ENCODE data around the gene GSS.

GSS gene

GRCh38 chr20:34997131-34997561 lies 41.5 kb upstream of the GSS start:
- peaks cover 24% of the 10 kb centered on the region for H3K4me1 Mint-ChIP-seq
- H3K4me3 Mint-ChIP-seq: peak overlapping the region; percentile 10
- no peak for DNase-seq (ENCODE audit: low spot score in 2 of 2)
- peak overlapping the region; percentile 84 for H3K27ac Mint-ChIP-seq
- ATAC-seq: peak; percentile 41
- H3K9me3 Mint-ChIP-seq: no peaks in the 10 kb centered on the region
- peaks cover 32% of the 10 kb centered on the region for H3K36me3 Mint-ChIP-seq

DNA sequence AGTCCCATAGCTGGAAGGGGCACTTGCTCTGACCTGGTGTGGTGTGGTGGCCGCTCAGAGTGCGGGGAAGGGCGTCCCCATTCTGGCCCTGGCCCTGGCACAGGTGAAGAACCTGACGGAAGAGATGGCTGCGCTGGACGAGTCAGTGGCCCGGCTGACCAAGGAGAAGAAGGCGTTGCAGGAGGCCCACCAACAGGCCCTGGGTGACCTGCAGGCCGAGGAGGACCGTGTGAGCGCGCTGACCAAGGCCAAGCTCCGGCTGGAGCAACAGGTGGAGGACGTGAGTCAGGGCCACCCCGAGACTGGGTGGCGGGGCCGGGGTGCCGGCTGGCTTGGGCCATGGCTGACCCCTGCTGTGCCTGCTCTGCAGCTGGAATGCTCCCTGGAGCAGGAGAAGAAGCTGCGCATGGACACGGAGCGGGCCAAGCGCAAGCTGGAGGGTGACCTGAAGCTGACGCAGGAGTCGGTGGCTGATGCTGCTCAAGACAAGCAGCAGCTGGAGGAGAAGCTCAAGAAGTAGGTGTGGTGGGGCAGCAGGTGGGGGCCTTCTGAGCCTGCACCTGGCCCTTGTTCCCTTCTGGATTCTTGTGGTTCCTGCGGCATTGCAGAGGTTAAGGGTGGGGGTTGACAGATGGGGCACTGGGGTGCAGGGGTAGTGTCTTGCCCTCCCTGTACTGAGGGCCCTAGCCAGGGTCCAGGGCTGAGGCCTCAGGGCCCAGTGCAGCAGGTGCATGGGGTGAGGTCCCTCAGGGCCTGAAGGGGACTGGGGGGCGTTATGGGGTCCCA lies 40.8 kb upstream of the GSS start:
- H3K4me3 Mint-ChIP-seq: no peak overlapping the region
- peak overlapping the region; percentile 84 for H3K27ac Mint-ChIP-seq
- peaks cover 25% of the 10 kb centered on the region for H3K36me3 Mint-ChIP-seq
- H3K4me1 Mint-ChIP-seq: peaks cover 24% of the 10 kb centered on the region
- H3K9me3 Mint-ChIP-seq: no peaks in the 10 kb centered on the region
- DNase-seq (ENCODE audit: low spot score in 2 of 2): no peak
- ATAC-seq: no peak

DNA sequence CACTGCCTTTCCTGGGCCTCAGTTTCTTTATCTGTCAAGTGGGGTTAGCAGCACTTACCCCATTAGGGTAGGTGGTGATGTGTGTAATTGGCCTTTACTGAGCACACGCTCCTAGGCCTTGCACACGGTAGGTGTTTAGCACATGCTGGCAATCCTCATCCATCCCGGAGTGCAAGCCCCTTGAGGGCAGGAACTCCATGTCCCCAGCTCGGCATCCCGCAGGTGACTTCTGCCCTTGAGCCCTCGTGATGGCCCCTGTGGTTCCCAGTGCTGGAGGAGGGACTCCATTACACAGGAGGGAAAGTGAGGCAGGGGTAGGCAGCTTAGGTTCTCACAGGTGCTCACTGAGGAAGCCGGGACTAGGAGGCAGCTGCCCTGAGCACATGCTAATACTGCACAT lies 40.1 kb upstream of the GSS start:
- Mint-ChIP-seq H3K36me3 (peaks cover 19% of the 10 kb centered on the region), H3K4me3 (no peak overlapping the region), H3K9me3 (no peaks in the 10 kb centered on the region), H3K4me1 (peaks cover 21% of the 10 kb centered on the region), H3K27ac (peak overlapping the region; percentile 84)
- no peak for ATAC-seq
- no peak for DNase-seq (ENCODE audit: low spot score in 2 of 2)

- H3K4me1 Mint-ChIP-seq: peaks cover 19% of the 10 kb centered on the region
- ATAC-seq (no peak), DNase-seq (ENCODE audit: low spot score in 2 of 2) (no peak)
- H3K36me3 Mint-ChIP-seq: peaks cover 18% of the 10 kb centered on the region
- H3K4me3 Mint-ChIP-seq: no peak overlapping the region
- no peaks in the 10 kb centered on the region for H3K9me3 Mint-ChIP-seq
- no peak overlapping the region for H3K27ac Mint-ChIP-seq
These were observed 39.6 kb upstream of the GSS start for GRCh38 chr20:34995192-34995591.

DNA sequence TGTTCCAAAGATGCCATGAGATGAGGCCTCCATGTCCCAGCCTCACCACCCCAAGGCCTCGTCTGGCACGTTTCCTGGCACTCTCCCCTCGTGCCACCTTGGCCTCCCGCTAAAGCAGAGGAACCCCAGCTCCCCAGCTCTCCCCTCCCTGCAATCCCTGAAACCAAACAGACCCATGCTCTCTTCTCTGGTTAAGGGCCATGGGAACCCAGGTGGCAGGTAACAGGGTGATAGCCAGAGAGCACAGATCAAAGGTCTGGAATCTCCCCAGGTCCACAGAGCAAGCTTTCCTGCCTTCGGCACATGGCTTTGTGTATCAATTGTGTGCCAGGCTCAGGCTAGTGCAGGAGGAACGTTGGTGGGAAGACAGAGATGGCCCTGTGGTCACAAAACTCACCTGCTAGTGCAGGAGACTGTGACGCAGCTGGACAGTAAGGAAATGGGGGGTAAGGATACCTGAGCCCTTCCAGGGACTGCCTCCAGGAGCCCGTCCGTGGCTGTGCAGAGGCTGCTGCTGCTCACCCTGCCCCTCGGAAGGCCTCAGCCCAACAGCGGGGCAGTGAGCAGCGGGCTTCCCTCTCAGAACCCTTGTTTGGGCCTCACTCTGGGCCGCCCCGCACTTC lies 39.0 kb upstream of the GSS start:
- Mint-ChIP-seq H3K4me1 (peaks cover 19% of the 10 kb centered on the region), H3K27ac (no peak overlapping the region), H3K9me3 (no peaks in the 10 kb centered on the region), H3K36me3 (peaks cover 18% of the 10 kb centered on the region), H3K4me3 (no peak overlapping the region)
- no peak for ATAC-seq
- DNase-seq (ENCODE audit: low spot score in 2 of 2): no peak

DNA sequence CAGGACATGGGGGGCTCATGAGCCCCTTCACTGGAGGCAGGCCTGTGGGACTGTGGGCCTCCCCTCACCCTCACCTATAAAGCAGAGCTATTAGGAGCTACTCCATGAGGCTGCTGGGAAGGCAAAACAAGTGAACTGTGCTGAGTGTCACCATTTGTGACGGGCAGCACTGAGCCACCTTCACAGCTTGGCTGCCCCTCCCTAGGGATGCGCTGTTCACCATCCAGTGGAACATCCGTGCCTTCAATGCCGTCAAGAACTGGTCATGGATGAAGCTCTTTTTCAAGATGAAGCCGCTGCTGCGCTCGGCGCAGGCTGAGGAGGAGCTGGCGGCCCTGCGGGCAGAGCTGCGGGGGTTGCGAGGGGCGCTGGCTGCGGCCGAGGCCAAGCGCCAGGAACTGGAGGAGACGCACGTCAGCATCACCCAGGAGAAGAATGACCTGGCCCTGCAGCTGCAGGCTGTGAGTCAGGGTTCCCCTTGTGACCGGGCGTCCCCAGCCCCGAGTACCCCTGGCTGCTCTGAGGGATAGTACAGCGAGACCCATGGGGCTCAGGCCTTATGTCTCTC lies 38.4 kb upstream of the GSS start:
- Mint-ChIP-seq H3K36me3 (peaks cover 18% of the 10 kb centered on the region), H3K9me3 (no peaks in the 10 kb centered on the region), H3K27ac (no peak overlapping the region), H3K4me1 (peaks cover 18% of the 10 kb centered on the region), H3K4me3 (no peak overlapping the region)
- no peak for ATAC-seq
- no peak for DNase-seq (ENCODE audit: low spot score in 2 of 2)

GRCh38 chr20:34992751-34993417 lies 37.3 kb upstream of the GSS start:
- no peak overlapping the region for H3K27ac Mint-ChIP-seq

GRCh38 chr20:34990661-34991214 lies 35.1 kb upstream of the GSS start:
- ATAC-seq (no peak), DNase-seq (ENCODE audit: low spot score in 2 of 2) (no peak)
- no peak overlapping the region for H3K4me3 Mint-ChIP-seq
- H3K4me1 Mint-ChIP-seq: no peaks in the 10 kb centered on the region
- peak overlapping the region; percentile 18 for H3K27ac Mint-ChIP-seq
- peaks cover 3% of the 10 kb centered on the region for H3K36me3 Mint-ChIP-seq
- H3K9me3 Mint-ChIP-seq: no peaks in the 10 kb centered on the region

More at GRCh38 chr20:34992751-34993417, 37.3 kb upstream of the GSS start:
- H3K4me3 Mint-ChIP-seq: no peak overlapping the region
- H3K9me3 Mint-ChIP-seq: no peaks in the 10 kb centered on the region
- no peak for ATAC-seq
- peaks cover 6% of the 10 kb centered on the region for H3K4me1 Mint-ChIP-seq
- peaks cover 12% of the 10 kb centered on the region for H3K36me3 Mint-ChIP-seq
- DNase-seq (ENCODE audit: low spot score in 2 of 2): no peak

GRCh38 chr20:34990231-34990630 lies 34.6 kb upstream of the GSS start:
- Mint-ChIP-seq H3K4me3 (no peak overlapping the region), H3K36me3 (no peaks in the 10 kb centered on the region), H3K9me3 (no peaks in the 10 kb centered on the region), H3K27ac (no peak overlapping the region), H3K4me1 (no peaks in the 10 kb centered on the region)
- DNase-seq (ENCODE audit: low spot score in 2 of 2) (no peak), ATAC-seq (no peak)

GRCh38 chr20:34989670-34990069 lies 34.1 kb upstream of the GSS start:
- no peak for DNase-seq (ENCODE audit: low spot score in 2 of 2)
- H3K4me3 Mint-ChIP-seq: no peak overlapping the region
- no peaks in the 10 kb centered on the region for H3K4me1 Mint-ChIP-seq
- H3K27ac Mint-ChIP-seq: no peak overlapping the region
- ATAC-seq: no peak
- H3K9me3 Mint-ChIP-seq: no peaks in the 10 kb centered on the region
- no peaks in the 10 kb centered on the region for H3K36me3 Mint-ChIP-seq

GRCh38 chr20:34989118-34989517 lies 33.5 kb upstream of the GSS start:
- ATAC-seq (no peak), DNase-seq (ENCODE audit: low spot score in 2 of 2) (no peak)
- no peak overlapping the region for H3K27ac Mint-ChIP-seq
- no peaks in the 10 kb centered on the region for H3K4me1 Mint-ChIP-seq
- H3K4me3 Mint-ChIP-seq: no peak overlapping the region
- no peaks in the 10 kb centered on the region for H3K9me3 Mint-ChIP-seq
- no peaks in the 10 kb centered on the region for H3K36me3 Mint-ChIP-seq

GRCh38 chr20:34988191-34988540 lies 32.6 kb upstream of the GSS start:
- H3K4me3 Mint-ChIP-seq: no peak overlapping the region
- DNase-seq (ENCODE audit: low spot score in 2 of 2) (no peak), ATAC-seq (no peak)
- H3K36me3 Mint-ChIP-seq: no peaks in the 10 kb centered on the region
- H3K27ac Mint-ChIP-seq: no peak overlapping the region
- H3K9me3 Mint-ChIP-seq: no peaks in the 10 kb centered on the region
- H3K4me1 Mint-ChIP-seq: no peaks in the 10 kb centered on the region

DNA sequence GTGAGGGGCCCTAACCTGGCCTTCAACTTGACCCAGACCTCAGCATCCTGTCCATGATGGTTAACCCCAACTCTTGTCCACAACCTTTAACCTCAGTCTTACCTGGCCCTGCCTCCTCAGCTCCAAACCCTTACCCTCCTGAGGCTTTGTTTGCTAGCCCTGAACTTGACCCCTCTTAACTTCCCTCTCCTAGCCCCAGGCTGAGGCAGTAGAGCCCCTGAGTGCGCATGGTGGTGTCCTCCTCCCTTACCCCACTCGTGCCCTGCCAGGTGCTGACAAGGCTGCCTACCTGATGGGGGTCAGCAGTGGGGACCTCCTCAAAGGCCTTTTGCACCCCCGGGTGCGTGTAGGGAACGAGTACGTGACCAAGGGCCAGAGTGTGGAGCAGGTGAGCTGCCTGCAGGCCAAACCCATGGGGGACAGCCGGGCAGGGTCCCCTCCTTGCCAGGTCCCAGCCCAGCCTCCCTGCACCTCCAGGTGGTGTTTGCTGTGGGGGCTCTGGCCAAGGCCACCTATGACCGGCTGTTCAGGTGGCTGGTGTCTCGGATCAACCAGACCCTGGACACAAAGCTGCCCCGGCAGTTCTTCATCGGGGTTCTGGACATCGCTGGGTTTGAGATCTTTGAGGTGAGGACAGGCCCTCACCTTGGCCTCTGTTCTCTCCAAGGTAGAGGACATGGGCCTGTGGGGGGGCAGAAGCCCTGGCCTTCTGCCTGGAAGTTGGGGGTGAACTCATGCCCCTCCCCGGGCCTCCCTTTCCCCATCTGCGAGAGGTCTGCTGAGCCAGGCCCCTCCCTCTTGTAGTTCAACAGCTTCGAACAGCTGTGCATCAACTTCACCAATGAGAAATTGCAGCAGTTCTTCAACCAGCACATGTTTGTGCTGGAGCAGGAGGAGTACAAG lies 31.9 kb upstream of the GSS start:
- Mint-ChIP-seq H3K36me3 (no peaks in the 10 kb centered on the region), H3K4me1 (no peaks in the 10 kb centered on the region), H3K4me3 (no peak overlapping the region), H3K9me3 (no peaks in the 10 kb centered on the region), H3K27ac (no peak overlapping the region)
- ATAC-seq (no peak), DNase-seq (ENCODE audit: low spot score in 2 of 2) (no peak)

DNA sequence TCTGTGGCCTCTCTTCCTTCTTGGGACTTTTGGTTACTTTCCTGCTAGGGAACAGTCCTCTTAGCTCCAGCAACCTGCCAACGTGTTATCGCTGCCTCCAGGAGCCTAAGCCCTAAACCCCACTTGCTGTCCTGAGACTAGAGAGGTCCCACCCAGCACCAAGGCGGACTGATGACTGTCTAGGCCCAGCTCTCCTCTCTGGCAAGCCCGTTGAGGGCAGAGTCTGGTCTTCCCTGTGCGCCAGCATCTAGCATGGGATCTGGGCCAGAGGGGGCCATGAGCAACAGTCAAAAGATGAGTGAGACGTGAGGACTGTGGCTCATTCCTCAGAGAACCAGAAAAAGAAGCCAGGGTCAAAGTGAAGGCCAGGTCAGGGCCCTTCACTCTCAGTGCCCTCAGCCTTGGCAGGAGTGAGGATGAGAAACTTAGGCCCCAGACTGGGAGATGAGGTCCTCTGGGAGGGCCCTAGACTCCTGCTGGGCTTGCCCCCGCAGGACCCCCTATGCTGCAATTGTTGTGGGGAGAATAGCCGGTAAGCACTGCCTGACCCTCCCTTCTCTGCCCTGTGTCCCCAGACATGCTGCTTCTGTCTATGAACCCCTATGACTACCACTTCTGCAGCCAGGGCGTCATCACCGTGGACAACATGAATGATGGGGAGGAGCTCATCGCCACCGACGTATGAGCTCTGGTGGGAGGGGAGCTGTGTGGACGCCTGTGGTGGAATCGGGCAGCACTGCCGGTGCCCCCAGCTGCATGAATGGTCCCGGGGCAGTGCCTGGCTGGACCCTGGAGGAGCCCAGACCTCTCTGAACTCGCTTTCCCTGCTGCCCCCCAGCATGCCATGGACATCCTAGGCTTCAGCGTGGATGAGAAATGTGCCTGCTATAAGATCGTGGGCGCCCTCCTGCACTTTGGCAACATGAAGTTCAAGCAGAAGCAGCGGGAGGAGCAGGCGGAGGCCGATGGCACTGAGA lies 31.0 kb upstream of the GSS start:
- H3K4me3 Mint-ChIP-seq: no peak overlapping the region
- no peak for ATAC-seq
- no peaks in the 10 kb centered on the region for H3K4me1 Mint-ChIP-seq
- no peaks in the 10 kb centered on the region for H3K9me3 Mint-ChIP-seq
- no peak overlapping the region for H3K27ac Mint-ChIP-seq
- no peak for DNase-seq (ENCODE audit: low spot score in 2 of 2)
- no peaks in the 10 kb centered on the region for H3K36me3 Mint-ChIP-seq
